ENCODE data around the gene PHF14.

Gene PHF14

GRCh38 chr7:11208883-11209465 is 235.3 kb downstream of the PHF14 start:
- no peak for DNase-seq (ENCODE audit: low read depth)

DNA sequence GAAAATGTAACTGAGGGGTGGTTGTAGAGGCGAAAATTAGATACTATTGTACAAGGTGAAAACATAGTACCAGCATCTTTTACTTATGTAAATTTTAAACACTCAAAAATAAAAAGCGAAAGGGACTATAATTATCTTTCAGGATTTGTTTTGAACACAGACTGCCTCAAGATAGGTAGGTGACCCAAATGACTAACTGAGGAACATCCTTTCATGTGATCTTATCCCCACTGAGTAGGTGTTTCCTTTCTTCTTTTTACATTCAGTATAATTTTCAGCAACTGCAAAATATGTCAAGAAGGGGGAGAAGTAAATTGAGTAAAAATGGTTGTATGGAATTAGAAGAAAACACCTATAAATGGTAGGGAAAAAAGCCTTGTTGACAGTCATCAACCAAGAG is 236.7 kb downstream of the PHF14 start:
- no peak for DNase-seq (ENCODE audit: low read depth)

GRCh38 chr7:11212080-11212711 is 238.5 kb downstream of the PHF14 start:
- peak; percentile 32 for DNase-seq (ENCODE audit: low read depth)

- DNase-seq (ENCODE audit: low read depth): no peak
Observed at GRCh38 chr7:11212816-11213215, 239.1 kb downstream of the PHF14 start.

GRCh38 chr7:11213266-11213665 is 239.6 kb downstream of the PHF14 start:
- no peak for DNase-seq (ENCODE audit: low read depth)

DNA sequence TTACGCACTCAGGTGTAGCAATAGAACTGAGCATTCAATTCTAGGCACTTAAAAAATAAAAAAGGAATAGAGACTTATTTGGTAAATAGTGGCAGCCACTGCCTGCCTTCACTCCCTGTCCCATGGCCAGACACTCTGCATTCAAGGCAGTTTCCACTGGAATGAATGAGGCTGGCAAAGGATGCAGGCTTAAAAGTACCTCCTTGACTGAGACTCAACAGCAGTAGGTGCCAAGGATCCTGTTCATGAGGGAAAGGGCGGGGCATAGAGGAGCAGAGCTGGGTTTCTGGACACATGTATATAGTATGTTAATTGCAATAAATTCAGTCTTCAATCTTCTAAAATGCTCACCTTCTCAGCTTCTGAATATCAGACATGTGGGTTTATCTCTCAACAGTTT is 242.6 kb downstream of the PHF14 start:
- DNase-seq (ENCODE audit: low read depth): no peak

DNA sequence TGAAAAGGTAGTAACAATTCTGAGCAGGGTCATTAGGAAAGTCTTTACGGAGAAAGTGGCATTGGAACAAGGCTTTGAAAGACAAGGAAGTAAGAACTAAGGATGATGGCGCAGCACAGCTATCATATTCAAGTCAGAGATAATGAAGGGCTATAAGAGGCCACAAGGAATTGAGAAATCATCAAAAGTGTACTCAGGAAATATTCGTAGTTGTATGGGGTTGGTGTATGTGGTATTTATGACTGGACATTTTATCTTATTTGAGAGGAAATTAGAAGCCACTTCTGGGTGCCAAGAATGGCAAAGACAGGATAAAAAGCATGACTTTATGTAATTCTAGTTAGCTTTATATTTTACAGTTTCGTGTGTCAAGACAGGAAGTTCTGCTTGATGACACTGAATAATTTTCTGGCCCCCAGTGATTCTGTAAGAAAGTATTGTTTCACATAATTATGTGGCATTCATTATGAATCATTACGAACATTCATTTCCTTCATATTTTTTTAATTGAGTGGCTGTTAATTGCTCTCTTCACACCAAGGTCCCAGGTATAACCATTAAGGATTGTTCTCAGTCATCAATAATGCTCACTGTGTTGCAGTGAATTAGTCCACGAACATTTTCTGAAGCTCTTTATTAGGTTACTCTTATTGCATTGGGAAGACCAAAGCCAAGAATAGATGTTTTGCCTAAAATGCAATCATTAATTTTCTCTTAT is 244.3 kb downstream of the PHF14 start:
- DNase-seq (ENCODE audit: low read depth): no peak

All from non-pigmented ciliary epithelial cell (primary cell).